HG03060 (cell line): ENCODE results near the gene CDH23.

Experiments
- ATAC-seq: cut with Tn5 transposase; IDR thresholded peaks from one replicate; pipeline ENCODE4 v1.9.1; 2021; ENCODE audit warnings: low read depth, moderate number of reproducible peaks; ENCODE audit not compliant: unreplicated experiment

Gene CDH23

GRCh38 chr10:71572962-71573361 is 176.2 kb downstream of the CDH23 start:
- no peak for ATAC-seq

- no peak for ATAC-seq
These were observed 177.1 kb downstream of the CDH23 start for GRCh38 chr10:71573562-71574518.

- ATAC-seq: no peak
These were observed 178.7 kb downstream of the CDH23 start for GRCh38 chr10:71575451-71575850.

- no peak for ATAC-seq
These were observed 179.4 kb downstream of the CDH23 start for GRCh38 chr10:71575934-71576801.

- ATAC-seq: no peak
These were observed 180.1 kb downstream of the CDH23 start for GRCh38 chr10:71576842-71577241.

- no peak for ATAC-seq
These were observed 180.6 kb downstream of the CDH23 start for GRCh38 chr10:71577345-71577744.

GRCh38 chr10:71578069-71578468 is 181.3 kb downstream of the CDH23 start:
- ATAC-seq: no peak

GRCh38 chr10:71579668-71580067 is 182.9 kb downstream of the CDH23 start:
- ATAC-seq: no peak

GRCh38 chr10:71580415-71580814 is 183.7 kb downstream of the CDH23 start:
- no peak for ATAC-seq

- no peak for ATAC-seq
These were observed 184.2 kb downstream of the CDH23 start for GRCh38 chr10:71580926-71581325.

GRCh38 chr10:71581376-71581775 is 184.7 kb downstream of the CDH23 start:
- no peak for ATAC-seq

GRCh38 chr10:71582019-71582418 is 185.3 kb downstream of the CDH23 start:
- ATAC-seq: no peak

- no peak for ATAC-seq
These were observed 186.1 kb downstream of the CDH23 start for GRCh38 chr10:71582506-71583475.

- ATAC-seq: no peak
These were observed 187.7 kb downstream of the CDH23 start for GRCh38 chr10:71584461-71584860.

GRCh38 chr10:71584902-71585563 is 188.3 kb downstream of the CDH23 start:
- no peak for ATAC-seq

- ATAC-seq: no peak
These were observed 189.0 kb downstream of the CDH23 start for GRCh38 chr10:71585564-71586290.

GRCh38 chr10:71587941-71588573 is 191.3 kb downstream of the CDH23 start:
- no peak for ATAC-seq

GRCh38 chr10:71588685-71589084 is 192.0 kb downstream of the CDH23 start:
- no peak for ATAC-seq
